Cardiac muscle cell (in vitro differentiated cells and primary cell): Measurements from ENCODE around the gene CFAP99. TPM values are rescaled to one million over a fixed set of nuclear protein-coding genes. Genes with fewer than 3 reads are reported as not detected.
A peak's percentile ranks its signal among the peaks of the same experiment; 100 is the strongest.

Experiments used
- DNase-seq, 2 donors: peaks; one replicate each; pipeline versions ENCODE4 v3.0.0 to v3.0.0-alpha.2; 2010 to 2017; ENCODE audit warnings: low read depth in 1 of 2, low spot score in 1 of 2
- H3K27ac ChIP-seq: fragments of 200-600 bp; sonication (generic); 2 replicates; pipeline ENCODE4 v1.5.1; 2016
- H3K27me3 ChIP-seq: fragments of 200-600 bp; sonication (generic); 2 replicates; pipeline ENCODE4 v1.6.0; 2016; ENCODE audit warnings: control low read depth
- H3K36me3 ChIP-seq: fragments of 200-600 bp; sonication (generic); 2 replicates; pipeline ENCODE4 v1.5.1; 2016; ENCODE audit warnings: control low read depth
- H3K4me1 ChIP-seq: fragments of 200-600 bp; sonication (generic); 2 replicates; pipeline ENCODE4 v1.8.1; 2017; ENCODE audit warnings: low read depth, mild to moderate bottlenecking, mixed run types
- H3K4me3 ChIP-seq: fragments of 200-600 bp; sonication (generic); 2 replicates; pipeline ENCODE4 v1.5.1; 2016; ENCODE audit warnings: mild to moderate bottlenecking
- H3K9me3 ChIP-seq: fragments of 200-600 bp; sonication (generic); 2 replicates; pipeline ENCODE4 v1.5.1; 2017; ENCODE audit warnings: low read depth, mild to moderate bottlenecking, control low read depth
- CTCF ChIP-seq: IDR thresholded peaks from 2 replicates; pipeline ENCODE4 v1.5.1; 2012; ENCODE audit warnings: low read depth, mild to moderate bottlenecking, low read length
- polyA plus RNA-seq: library from polyadenylated mRNA; unstranded; fragments of >200 nt; fragmentation: Nextera tagmentation; extraction: Ambion mirVana; gene quantifications from 2 replicates; pipeline ENCODE4 v1.2.1, GENCODE V29; 2016
- total RNA-seq: library from RNA; depleted of rRNA; stranded (reverse); fragments of >200 nt; gene quantifications from 2 replicates; pipeline ENCODE4 v1.2.3, GENCODE V29; 2016

Gene CFAP99
- total and polyA plus RNA-seq, 2 experiments from 2014 or later = 0.10 TPM; not detected in 1

- no peak for TF ChIP-seq CTCF
- Histone ChIP-seq H3K36me3 (peaks cover 36% of the 10 kb centered on the region), H3K4me1 (no peaks in the 10 kb centered on the region), H3K27me3 (no peaks in the 10 kb centered on the region), H3K4me3 (no peak overlapping the region), H3K27ac (no peak overlapping the region), H3K9me3 (no peaks in the 10 kb centered on the region)
- no peak for DNase-seq
Measured at GRCh38 chr4:2492970-2493369, 74.2 kb downstream of the CFAP99 start.

DNA sequence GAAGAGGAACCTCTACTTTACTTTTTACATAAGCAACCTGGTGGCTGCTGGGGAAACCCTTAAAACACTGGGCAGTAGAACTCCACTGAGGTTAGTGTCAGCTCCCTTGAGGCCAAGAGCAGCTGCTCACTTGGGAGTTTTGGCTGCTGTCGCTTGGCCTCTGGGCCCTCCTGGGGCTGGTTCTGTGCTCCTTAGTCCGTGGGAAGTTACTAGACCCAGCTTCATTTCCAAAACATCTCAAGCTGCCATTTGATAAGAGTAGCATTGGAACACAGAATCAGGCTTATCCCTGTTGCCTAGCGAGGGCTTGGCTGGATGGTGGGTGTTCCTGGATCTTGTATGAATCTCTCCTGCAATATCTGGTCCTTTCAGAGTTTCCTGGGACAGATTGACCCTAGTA lies 76.2 kb downstream of the CFAP99 start:
- peaks cover 53% of the 10 kb centered on the region for H3K36me3 ChIP-seq
- no peaks in the 10 kb centered on the region for H3K4me1 ChIP-seq
- TF ChIP-seq CTCF = no peak
- DNase-seq = peak in 1 of 2 donors; percentile 33
- no peak overlapping the region for H3K4me3 ChIP-seq
- H3K9me3 ChIP-seq = no peaks in the 10 kb centered on the region
- H3K27ac ChIP-seq = peak overlapping the region; percentile 34
- H3K27me3 ChIP-seq = no peaks in the 10 kb centered on the region

GRCh38 chr4:2497324-2497723 lies 78.6 kb downstream of the CFAP99 start:
- DNase-seq = no peak
- peak overlapping the region; percentile 34 for H3K27ac ChIP-seq
- H3K27me3 ChIP-seq = no peaks in the 10 kb centered on the region
- TF ChIP-seq CTCF = no peak
- peaks cover 54% of the 10 kb centered on the region for H3K36me3 ChIP-seq
- H3K9me3 ChIP-seq = no peaks in the 10 kb centered on the region
- H3K4me3 ChIP-seq = no peak overlapping the region
- H3K4me1 ChIP-seq = no peaks in the 10 kb centered on the region

GRCh38 chr4:2497931-2498330 lies 79.2 kb downstream of the CFAP99 start:
- no peak overlapping the region for H3K4me3 ChIP-seq
- H3K9me3 ChIP-seq = no peaks in the 10 kb centered on the region
- no peak for TF ChIP-seq CTCF
- H3K36me3 ChIP-seq = peaks cover 49% of the 10 kb centered on the region
- H3K27me3 ChIP-seq = no peaks in the 10 kb centered on the region
- no peaks in the 10 kb centered on the region for H3K4me1 ChIP-seq
- H3K27ac ChIP-seq = peak overlapping the region; percentile 22
- peak in 1 of 2 donors; percentile 23 for DNase-seq

DNA sequence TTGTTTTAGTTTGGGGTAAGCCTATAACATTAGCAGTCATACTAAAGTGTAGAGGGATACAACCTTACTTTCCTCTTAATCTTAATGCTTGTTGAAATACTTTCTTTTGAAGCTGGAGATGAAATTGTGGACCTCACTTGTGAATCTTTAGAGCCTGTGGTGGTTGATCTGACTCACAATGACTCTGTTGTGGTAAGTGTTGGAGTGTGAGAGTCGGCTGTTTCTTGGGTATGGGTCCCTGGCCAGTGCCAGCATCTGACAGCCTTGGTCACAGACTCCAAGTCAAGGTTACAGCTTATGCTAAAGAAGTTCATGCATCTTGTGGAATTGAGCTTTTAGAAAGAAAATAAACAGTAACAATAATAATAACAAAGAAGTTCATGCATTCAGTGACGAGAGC lies 81.8 kb downstream of the CFAP99 start:
- no peaks in the 10 kb centered on the region for H3K27me3 ChIP-seq
- no peak overlapping the region for H3K4me3 ChIP-seq
- no peak for TF ChIP-seq CTCF
- no peaks in the 10 kb centered on the region for H3K9me3 ChIP-seq
- H3K36me3 ChIP-seq = peaks cover 46% of the 10 kb centered on the region
- H3K4me1 ChIP-seq = no peaks in the 10 kb centered on the region
- no peak for DNase-seq
- no peak overlapping the region for H3K27ac ChIP-seq
